IMR-90 (cell line): ENCODE data around the gene C19orf85. TPM values are rescaled to one million over a fixed set of nuclear protein-coding genes. Genes with fewer than 3 reads are reported as not detected.

Experiments used
- ATAC-seq: fragments of 200-7000 bp; cut with Tn5 transposase; 2 replicates; pipeline ENCODE4 v1.9.1; 2020; ENCODE audit warnings: low read depth, mild to moderate bottlenecking, moderate library complexity
- BruUV-seq: library from RNA; stranded (reverse); fragments of 400-500 nt; replicated peaks from 2 replicates; lab custom pipeline; 2021; lab: Mats Ljungman, UMichigan
- CTCF ChIA-PET: fragments of 300-600 bp; formaldehyde crosslinking; extraction: SDS; loops from one replicate; lab custom pipeline; 2021; ENCODE audit warnings: antibody characterized with exemption; lab: Yijun Ruan, JAX
- POLR2A ChIA-PET: fragments of 300-600 bp; sonication (Branson Sonifier 250); formaldehyde crosslinking; loops from one replicate; lab custom pipeline; 2022; ENCODE audit warnings: antibody characterized with exemption; ENCODE audit not compliant: unreplicated experiment; lab: Charles Lee
- DNase-seq: peaks from one replicate; pipeline ENCODE4 v3.0.0; 2013
- H2AFZ ChIP-seq: replicated peaks from 2 replicates; pipeline ENCODE3; 2013; ENCODE audit warnings: low read length, mild to moderate bottlenecking; ENCODE audit not compliant: poor library complexity
- H2AK5ac ChIP-seq: 2 replicates; pipeline ENCODE4 v1.6.1; 2013; ENCODE audit warnings: low read depth, low read length, inconsistent platforms
- H2AK9ac ChIP-seq: replicated peaks from 2 replicates; pipeline ENCODE3; 2013; ENCODE audit warnings: mild to moderate bottlenecking, low read depth, low read length, moderate library complexity; ENCODE audit not compliant: poor library complexity
- H2BK120ac ChIP-seq: 2 replicates; pipeline ENCODE4 v1.6.1; 2013; ENCODE audit warnings: low read depth, low read length, inconsistent platforms
- H2BK15ac ChIP-seq: 3 replicates; pipeline ENCODE4 v1.6.1; 2013; ENCODE audit warnings: low read depth, low read length, inconsistent platforms
- H2BK20ac ChIP-seq: 2 replicates; pipeline ENCODE4 v1.6.1; 2013; ENCODE audit warnings: low read depth, mild to moderate bottlenecking, inconsistent platforms, low read length, moderate library complexity
- H2BK5ac ChIP-seq: 2 replicates; pipeline ENCODE4 v1.6.1; 2013; ENCODE audit warnings: mild to moderate bottlenecking, low read depth, low read length, inconsistent platforms; ENCODE audit not compliant: poor library complexity, severe bottlenecking
- H3K14ac ChIP-seq: replicated peaks from 2 replicates; pipeline ENCODE4 v1.6.1; 2013; ENCODE audit warnings: low read depth, low read length, inconsistent platforms
- H3K18ac ChIP-seq: 2 replicates; pipeline ENCODE4 v1.6.1; 2013; ENCODE audit warnings: low read depth, low read length, control low read depth
- H3K23ac ChIP-seq: 2 replicates; pipeline ENCODE4 v1.6.1; 2013; ENCODE audit warnings: low read depth, low read length, inconsistent platforms
- H3K27ac ChIP-seq: 2 replicates; pipeline ENCODE4 v1.5.1; 2013; ENCODE audit warnings: mild to moderate bottlenecking, control low read depth, low read length; ENCODE audit not compliant: insufficient read depth
- H3K27me3 ChIP-seq: 2 replicates; pipeline ENCODE4 v1.6.1; 2013; ENCODE audit warnings: low read length; ENCODE audit not compliant: control insufficient read depth, insufficient read depth
- H3K36me3 ChIP-seq: 2 replicates; pipeline ENCODE4 v1.6.1; 2013; ENCODE audit warnings: low read length, mixed read lengths; ENCODE audit not compliant: control insufficient read depth, insufficient read depth
- H3K4ac ChIP-seq: 2 replicates; pipeline ENCODE4 v1.6.1; 2013; ENCODE audit warnings: low read depth, low read length, inconsistent platforms
- H3K4me1 ChIP-seq: 2 replicates; pipeline ENCODE4 v1.6.1; 2013; ENCODE audit warnings: low read length, mixed read lengths; ENCODE audit not compliant: control insufficient read depth, insufficient read depth
- H3K4me2 ChIP-seq: 2 replicates; pipeline ENCODE4 v1.6.1; 2013; ENCODE audit warnings: low read depth, mild to moderate bottlenecking, control low read depth, low read length, moderate library complexity
- H3K4me3 ChIP-seq: 2 replicates; pipeline ENCODE4 v1.5.1; 2013; ENCODE audit warnings: low read depth, mild to moderate bottlenecking, control low read depth, low read length, moderate library complexity; ENCODE audit not compliant: insufficient read depth
- H3K56ac ChIP-seq: 2 replicates; pipeline ENCODE4 v1.6.1; 2013; ENCODE audit warnings: low read length, inconsistent platforms; ENCODE audit not compliant: insufficient read depth; ENCODE audit errors: extremely low read depth
- H3K79me1 ChIP-seq, 2 experiments: 2 replicates each; pipeline ENCODE4 v1.6.1; 2013; ENCODE audit warnings: low read length in 2 of 2, inconsistent platforms in 1 of 2, low read depth in 1 of 2
- H3K9ac ChIP-seq: 2 replicates; pipeline ENCODE4 v1.6.1; 2013; ENCODE audit warnings: low read depth, low read length, control low read depth
- H3K9me1 ChIP-seq: 2 replicates; pipeline ENCODE4 v1.6.1; 2013; ENCODE audit warnings: low read length, inconsistent platforms; ENCODE audit not compliant: insufficient read depth
- H3K9me3 ChIP-seq: 2 replicates; pipeline ENCODE4 v1.6.1; 2013; ENCODE audit warnings: low read length; ENCODE audit not compliant: control insufficient read depth, insufficient read depth
- H4K20me1 ChIP-seq: 2 replicates; pipeline ENCODE4 v1.6.1; 2013; ENCODE audit warnings: low read length, inconsistent platforms; ENCODE audit not compliant: insufficient read depth
- H4K5ac ChIP-seq: 2 replicates; pipeline ENCODE4 v1.6.1; 2013; ENCODE audit warnings: mild to moderate bottlenecking, low read depth, low read length, control low read depth
- H4K8ac ChIP-seq, 2 experiments: 2 replicates each; pipeline ENCODE4 v1.6.1; 2013; ENCODE audit warnings: low read depth in 2 of 2, low read length in 2 of 2, control low read depth in 1 of 2, inconsistent platforms in 1 of 2
- H4K91ac ChIP-seq: 2 replicates; pipeline ENCODE4 v1.6.1; 2013; ENCODE audit warnings: low read depth, low read length, inconsistent platforms; ENCODE audit not compliant: insufficient read depth
- BHLHE40 ChIP-seq: fragments of 150-350 bp; IDR thresholded peaks from 2 replicates; pipeline ENCODE4 v1.6.1; 2016; ENCODE audit warnings: mild to moderate bottlenecking, low read depth, low read length
- CHD1 ChIP-seq: IDR thresholded peaks from 2 replicates; pipeline ENCODE4 v1.6.1; 2012; ENCODE audit warnings: low read depth, low read length, improper control_type of control experiment
- CTCF ChIP-seq: conservative IDR thresholded peaks from 2 replicates; pipeline ENCODE4 v1.5.1; 2012; ENCODE audit warnings: mild to moderate bottlenecking, low read depth, low read length, improper control_type of control experiment
- FOS ChIP-seq: fragments of 150-350 bp; IDR thresholded peaks from 2 replicates; pipeline ENCODE4 v1.6.1; 2016; ENCODE audit warnings: low read depth, low read length
- MAZ ChIP-seq: IDR thresholded peaks from 2 replicates; pipeline ENCODE4 v1.6.1; 2012; ENCODE audit warnings: low read depth, mild to moderate bottlenecking, low read length, improper control_type of control experiment, moderate library complexity, borderline replicate concordance
- RFX5 ChIP-seq: IDR thresholded peaks from 2 replicates; pipeline ENCODE4 v1.8.0; 2012; ENCODE audit warnings: low read depth, mild to moderate bottlenecking, low read length, moderate library complexity
- WGBS, 2 experiments: methylation state at CpG; one replicate each; pipeline versions ENCODE4 v1.1.5 to v1.1.7; 2013; ENCODE audit warnings: missing lambda C conversion rate in 2 of 2; ENCODE audit not compliant: insufficient read length in 1 of 2; ENCODE audit errors: extremely low coverage in 2 of 2; 5-methylcytosine and 5-hydroxymethylcytosine counted together
- dilution Hi-C: fragments of 300-500 bp; cut with HindIII; formaldehyde crosslinking; loops from one replicate; pipeline ENCODE4 v1.14.3; 2018; ENCODE audit warnings: low sequenced_read_pairs; ENCODE audit not compliant: unreplicated experiment
- in situ Hi-C: fragments of 300-500 bp; cut with MboI; formaldehyde crosslinking; loops from 3 replicates; pipeline ENCODE4 v1.14.3; 2019; ENCODE audit warnings: low sequenced_read_pairs, inconsistent platforms, mixed read lengths
- intact Hi-C: fragments of 100-400 bp; cut with micrococcal nuclease; formaldehyde crosslinking; loops from 2 replicates; pipeline ENCODE4 v1.10.0; 2022
- polyA plus RNA-seq, 3 experiments: library from polyadenylated mRNA; depleted of rRNA; stranded (reverse); fragments of >200 nt; gene quantifications; 2 replicates each; pipeline ENCODE4 v1.2.3, GENCODE V29; 2012; ENCODE audit warnings: low replicate concordance in 1 of 3
- total RNA-seq: library from RNA; depleted of rRNA; stranded (reverse); fragments of >200 nt; gene quantifications from 2 replicates; pipeline ENCODE4 v1.2.3, GENCODE V29; 2012

The C19orf85 gene
- total and polyA plus RNA-seq, 2 of the 4 experiments (the other 2 are of a cell fraction): not detected

GRCh38 chr19:55453511-55454260 is 10.9 kb downstream of the C19orf85 start (continued):
- no peak for TF ChIP-seq CHD1

GRCh38 chr19:55452749-55453346 is 11.7 kb downstream of the C19orf85 start:
- Histone ChIP-seq H3K56ac (no peak overlapping the region), H2BK5ac (no peak overlapping the region), H3K9me3 (no peaks in the 10 kb centered on the region), H2AFZ (peak overlapping the region; percentile 56), H3K9me1 (peaks cover 2% of the 10 kb centered on the region; the same call in 1 of the 2 replicates), H3K27me3 (peaks cover 29% of the 10 kb centered on the region), H2BK15ac (no peak overlapping the region), H3K4me2 (no peak overlapping the region; the same call in 1 of the 2 replicates), H3K79me1 (peaks cover 0 to 4% of the 10 kb centered on the region in 2 experiments; a peak in 1 of 4 replicates), H3K23ac (no peak overlapping the region), H2AK5ac (no peak overlapping the region), H3K27ac (no peak overlapping the region), H4K91ac (no peak overlapping the region), H4K5ac (no peak overlapping the region), H3K4me3 (no peak overlapping the region), H4K20me1 (peaks cover 27% of the 10 kb centered on the region), H3K36me3 (no peaks in the 10 kb centered on the region; the same call in 1 of the 2 replicates), H3K18ac (no peak overlapping the region), H4K8ac (no peak overlapping the region), H3K4me1 (peaks cover 2% of the 10 kb centered on the region; the same call in 1 of the 2 replicates), H3K4ac (no peak overlapping the region), H2AK9ac (peak overlapping the region; percentile 88), H3K9ac (no peak overlapping the region), H2BK20ac (no peak overlapping the region), H3K14ac (no peak overlapping the region), H2BK120ac (no peak overlapping the region)
- intact Hi-C loops: loop anchor here (2.0 kb wide), 1 partner anchor 312 kb away; no protein-coding TSS in a partner anchor
- BruUV-seq: no TSS peak
- POLR2A ChIA-PET: no interaction called here
- dilution Hi-C loops: no loop called here
- ATAC-seq: peak; percentile 87
- peak; percentile 79 for DNase-seq
- in situ Hi-C loops: no loop called here
- CTCF ChIA-PET: interaction anchor here (1.2 kb wide), 1 partner anchor 15 kb away, joined by 3 read pairs; no protein-coding TSS in a partner anchor
- TF ChIP-seq RFX5: no peak
- TF ChIP-seq BHLHE40: peak; percentile 42
- TF ChIP-seq CTCF: 0 out of 2 replicates have a peak, but pooled peaks have one; percentile 11
- TF ChIP-seq MAZ: peak; percentile 68; the same call in 1 of the 2 replicates
- TF ChIP-seq FOS: no peak
- 4% methylated on average over 5 of the region's 34 CpGs; no CpG with 5 or more reads in 1 of the 2 experiments for WGBS, 2 experiments
